Activated T-cell treated with anti-CD3 and anti-CD28 coated beads, Interleukin-2, amount 50 U/mL, for 72 hours (primary cell): ENCODE measurements around the gene MTA1. TPM values are rescaled to one million over a fixed set of nuclear protein-coding genes. Genes with fewer than 3 reads are reported as not detected.

Experiments
- ATAC-seq, 2 donors: fragments of 150-1000 bp; cut with Tn5 transposase; replicated peaks in 1 of 2; 2 replicates each; pipeline ENCODE4 v1.10.0; 2021; ENCODE audit warnings: moderate library complexity in 2 of 2, mild to moderate bottlenecking in 1 of 2
- DNase-seq, 2 donors: peaks; one replicate each; pipeline ENCODE4 v3.0.0; 2021 to 2022; ENCODE audit warnings: mixed read lengths in 1 of 2
- H3K27ac Mint-ChIP-seq: one replicate; pipeline ENCODE4 v1.8.0; 2022; ENCODE audit warnings: mild to moderate bottlenecking, moderate library complexity, mixed read lengths
- H3K27me3 Mint-ChIP-seq: one replicate; pipeline ENCODE4 v1.8.0; 2022; ENCODE audit warnings: low read depth, mixed read lengths
- H3K36me3 Mint-ChIP-seq, 2 donors: one replicate each; pipeline ENCODE4 v1.8.0; 2022; ENCODE audit warnings: mixed read lengths in 2 of 2, mild to moderate bottlenecking in 1 of 2; ENCODE audit not compliant: insufficient read depth in 2 of 2
- H3K4me1 Mint-ChIP-seq: one replicate; pipeline ENCODE4 v1.8.0; 2022; ENCODE audit warnings: low read depth, mixed read lengths
- H3K4me3 Mint-ChIP-seq, 2 donors: one replicate each; pipeline ENCODE4 v1.8.0; 2022; ENCODE audit warnings: mild to moderate bottlenecking in 2 of 2, mixed read lengths in 2 of 2, moderate library complexity in 2 of 2
- H3K9me3 Mint-ChIP-seq, 2 donors: one replicate each; pipeline ENCODE4 v1.8.0; 2022; ENCODE audit warnings: mixed read lengths in 2 of 2
- total RNA-seq, 2 donors: library from RNA; stranded (reverse); gene quantifications; one replicate each; pipeline ENCODE4 v1.2.3, GENCODE V29; 2022

MTA1 gene
- total RNA-seq, 2 donors from 2014 or later, result 125 to 140 TPM

DNA sequence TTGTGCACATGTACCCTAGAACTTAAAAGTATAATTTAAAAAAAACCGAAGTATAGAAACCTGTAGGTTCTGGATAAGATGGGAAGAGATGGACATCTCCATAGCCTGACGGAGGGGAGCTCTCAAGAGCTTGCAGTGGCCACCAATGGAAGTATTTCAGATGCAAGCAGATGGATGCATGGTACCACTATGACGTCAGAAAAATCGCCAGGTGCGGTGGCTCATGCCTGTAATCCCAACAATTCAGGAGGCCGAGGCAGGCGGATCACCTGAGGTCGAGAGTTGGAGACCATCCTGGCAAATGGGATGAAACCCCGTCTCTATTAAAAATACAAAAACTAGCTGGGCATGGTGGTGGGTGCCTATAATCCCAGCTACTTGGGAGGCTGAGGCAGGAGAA is 17.9 kb upstream of the MTA1 start:
- Mint-ChIP-seq H3K4me1 (peaks cover 20% of the 10 kb centered on the region), H3K36me3 (peaks cover 12 to 18% of the 10 kb centered on the region in 2 donors), H3K27ac (no peak overlapping the region), H3K9me3 (peaks cover 0 to 3% of the 10 kb centered on the region in 2 donors), H3K27me3 (no peaks in the 10 kb centered on the region), H3K4me3 (no peak overlapping the region)
- no peak for DNase-seq
- ATAC-seq, result no peak

DNA sequence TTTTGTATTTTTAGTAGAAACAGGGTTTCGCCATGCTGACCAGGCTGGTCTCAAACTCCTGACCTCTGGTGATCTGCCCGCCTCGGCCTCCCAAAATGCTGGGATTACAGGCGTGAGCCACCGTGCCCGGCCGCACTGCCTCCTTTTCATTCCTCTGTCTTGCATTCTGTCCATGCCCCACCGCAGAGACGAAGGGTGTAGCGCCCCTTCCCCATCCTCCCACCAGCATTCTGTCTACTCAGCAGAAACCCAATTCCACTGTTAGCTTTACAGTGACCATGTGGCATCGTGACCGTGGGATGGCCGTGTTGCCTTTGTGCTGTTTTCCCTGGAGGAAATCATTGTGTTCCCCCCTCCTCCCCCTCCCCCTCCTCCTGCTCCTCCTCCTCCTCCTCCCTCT is 11.0 kb upstream of the MTA1 start:
- H3K4me1 Mint-ChIP-seq, result peaks cover 15% of the 10 kb centered on the region
- peaks cover 19% of the 10 kb centered on the region for H3K27me3 Mint-ChIP-seq
- no peaks in the 10 kb centered on the region for H3K9me3 Mint-ChIP-seq
- no peak overlapping the region for H3K4me3 Mint-ChIP-seq
- DNase-seq, result no peak
- ATAC-seq, result no peak
- H3K36me3 Mint-ChIP-seq, result no peaks in the 10 kb centered on the region
- H3K27ac Mint-ChIP-seq, result no peak overlapping the region

DNA sequence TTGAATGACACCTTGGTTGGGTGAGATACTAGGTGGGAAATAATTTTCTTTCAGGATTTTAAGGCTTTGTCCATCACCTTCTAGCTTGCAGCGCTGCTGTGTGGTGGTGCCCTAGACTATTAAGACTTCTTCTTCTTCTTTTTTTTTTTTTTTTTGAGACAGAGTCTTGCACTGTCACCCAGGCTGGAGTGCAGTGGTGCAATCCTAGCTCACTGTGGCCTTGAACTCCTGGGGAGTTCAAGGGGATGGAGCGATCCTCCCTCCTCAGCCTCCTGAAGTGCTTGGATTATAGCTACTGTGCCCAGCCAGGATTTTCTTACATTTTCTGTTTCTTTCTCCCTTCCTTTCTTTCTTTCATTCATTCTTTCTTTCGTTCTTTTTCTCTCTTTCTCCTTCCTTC is 10.3 kb upstream of the MTA1 start:
- H3K4me3 Mint-ChIP-seq, result no peak overlapping the region
- H3K4me1 Mint-ChIP-seq, result peaks cover 10% of the 10 kb centered on the region
- H3K27ac Mint-ChIP-seq, result no peak overlapping the region
- no peaks in the 10 kb centered on the region for H3K36me3 Mint-ChIP-seq
- DNase-seq (no peak), ATAC-seq (no peak)
- peaks cover 19% of the 10 kb centered on the region for H3K27me3 Mint-ChIP-seq
- no peaks in the 10 kb centered on the region for H3K9me3 Mint-ChIP-seq

DNA sequence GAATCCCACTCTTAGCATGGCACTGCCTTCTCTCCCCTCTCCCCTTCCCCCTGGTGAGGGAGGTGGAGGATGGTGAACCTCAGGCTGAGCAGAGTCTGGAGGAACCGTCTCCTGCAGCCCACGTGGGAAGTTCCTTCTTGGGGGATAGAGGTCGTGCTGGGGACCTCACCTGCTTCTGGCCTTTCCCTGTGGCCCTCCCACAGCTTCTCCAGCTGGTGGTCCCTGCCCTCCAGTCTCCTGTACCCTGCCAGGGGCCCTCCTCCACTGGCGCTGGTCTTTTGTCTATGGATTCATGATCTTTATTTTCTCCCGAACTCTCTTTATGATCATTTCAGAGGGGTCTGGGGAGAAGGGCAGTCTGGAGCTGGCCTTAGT is 9.0 kb upstream of the MTA1 start:
- Mint-ChIP-seq H3K27ac (no peak overlapping the region), H3K4me1 (peaks cover 4% of the 10 kb centered on the region), H3K9me3 (no peaks in the 10 kb centered on the region), H3K36me3 (no peaks in the 10 kb centered on the region), H3K4me3 (peak overlapping the region; percentile 53 to 68), H3K27me3 (peaks cover 19% of the 10 kb centered on the region)
- no peak for DNase-seq
- ATAC-seq, result no peak

DNA sequence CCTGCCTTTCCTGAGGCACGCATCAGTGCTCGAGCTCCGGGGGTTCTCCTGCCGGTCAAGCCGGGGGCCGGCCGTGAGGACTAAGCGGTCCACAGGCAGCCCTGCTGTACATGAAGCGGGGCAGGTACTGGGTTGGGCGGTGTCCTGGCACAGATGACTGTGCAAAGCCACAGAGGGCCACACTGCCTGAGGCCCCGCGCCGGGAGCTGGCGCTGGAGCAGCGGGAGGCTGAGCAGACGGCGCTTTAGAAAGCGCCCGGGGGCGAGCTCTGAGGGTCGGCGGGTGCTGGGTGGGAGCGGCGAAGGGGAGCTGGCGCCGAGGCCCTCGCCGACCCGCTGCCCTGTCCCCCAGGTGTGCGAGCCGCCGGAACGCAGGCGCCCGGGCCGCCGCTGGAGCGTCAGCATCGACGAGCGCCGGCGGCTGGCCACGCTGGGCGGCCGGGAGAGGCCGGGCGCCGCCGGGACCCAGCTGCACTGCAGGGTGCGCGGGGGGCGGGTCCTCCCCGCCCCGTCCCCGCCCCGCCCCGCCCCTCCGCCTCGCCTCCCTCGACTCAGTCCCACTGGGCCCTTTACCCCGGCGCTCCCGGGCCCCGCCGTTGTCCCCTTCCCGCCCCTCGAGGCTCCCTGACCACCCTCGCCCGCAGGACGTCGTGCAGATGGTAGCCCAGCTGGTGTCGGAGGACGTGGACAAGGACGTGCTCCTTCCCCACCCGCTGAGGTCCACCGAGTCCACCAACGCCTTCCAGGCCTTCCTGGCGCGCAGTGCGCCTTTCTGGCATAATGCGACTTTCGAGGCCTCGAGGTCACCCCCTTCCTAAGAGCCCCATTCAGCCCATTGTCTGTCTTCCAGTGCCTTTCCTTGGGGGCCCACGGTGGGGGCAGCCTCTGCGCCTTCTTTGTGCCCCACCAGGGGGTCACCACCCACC is 8.3 kb upstream of the MTA1 start:
- Mint-ChIP-seq H3K4me3 (peak overlapping the region; percentile 66 to 68), H3K36me3 (no peaks in the 10 kb centered on the region), H3K4me1 (peaks cover 4% of the 10 kb centered on the region), H3K27ac (no peak overlapping the region), H3K9me3 (no peaks in the 10 kb centered on the region), H3K27me3 (peaks cover 19% of the 10 kb centered on the region)
- DNase-seq, result peak in 1 of 2 donors; percentile 30
- peak; percentile 53 to 70 for ATAC-seq

DNA sequence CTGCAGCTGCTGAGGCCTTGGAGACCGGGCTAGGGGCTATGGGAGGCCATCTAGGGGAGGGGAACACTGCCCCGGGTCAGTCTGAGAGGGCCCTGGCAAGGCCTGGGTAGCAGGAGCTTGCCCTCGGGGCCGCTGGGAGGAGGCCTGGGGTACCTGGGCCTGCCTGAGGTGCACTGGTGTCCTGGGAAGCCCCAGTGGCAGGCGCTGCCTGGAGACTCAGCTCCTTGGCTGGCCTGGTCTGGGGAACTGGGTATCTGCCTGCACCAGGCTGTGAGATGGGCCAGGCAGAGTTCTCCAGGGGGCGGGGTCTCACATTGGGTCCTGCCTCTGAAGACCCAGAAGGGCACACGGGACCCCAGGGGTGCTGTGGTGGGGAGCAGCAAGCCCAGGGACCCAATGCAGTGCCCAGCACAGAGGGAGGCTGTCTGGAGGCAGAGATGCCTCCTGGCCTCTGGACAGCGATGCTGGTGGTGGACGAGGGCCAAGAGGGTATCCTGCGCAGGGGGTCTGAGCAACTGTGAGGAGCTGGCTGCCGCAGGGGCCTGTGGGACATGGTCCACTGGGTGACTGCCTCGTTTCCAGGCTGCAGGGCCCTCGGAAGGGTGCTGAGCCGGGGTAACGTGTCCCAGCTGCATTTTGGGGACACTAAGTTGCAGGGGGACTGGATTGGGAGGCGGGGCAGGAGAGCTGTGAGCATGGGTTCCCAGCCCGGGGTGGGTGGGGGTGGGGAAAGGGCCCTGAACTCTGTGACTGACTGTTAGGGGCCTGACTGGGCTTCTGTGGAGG is 7.4 kb upstream of the MTA1 start:
- H3K4me3 Mint-ChIP-seq, result peak overlapping the region; percentile 53 to 66
- DNase-seq, result no peak
- peaks cover 4% of the 10 kb centered on the region for H3K4me1 Mint-ChIP-seq
- ATAC-seq, result no peak
- H3K27ac Mint-ChIP-seq, result no peak overlapping the region
- H3K27me3 Mint-ChIP-seq, result peaks cover 19% of the 10 kb centered on the region
- no peaks in the 10 kb centered on the region for H3K9me3 Mint-ChIP-seq
- no peaks in the 10 kb centered on the region for H3K36me3 Mint-ChIP-seq

DNA sequence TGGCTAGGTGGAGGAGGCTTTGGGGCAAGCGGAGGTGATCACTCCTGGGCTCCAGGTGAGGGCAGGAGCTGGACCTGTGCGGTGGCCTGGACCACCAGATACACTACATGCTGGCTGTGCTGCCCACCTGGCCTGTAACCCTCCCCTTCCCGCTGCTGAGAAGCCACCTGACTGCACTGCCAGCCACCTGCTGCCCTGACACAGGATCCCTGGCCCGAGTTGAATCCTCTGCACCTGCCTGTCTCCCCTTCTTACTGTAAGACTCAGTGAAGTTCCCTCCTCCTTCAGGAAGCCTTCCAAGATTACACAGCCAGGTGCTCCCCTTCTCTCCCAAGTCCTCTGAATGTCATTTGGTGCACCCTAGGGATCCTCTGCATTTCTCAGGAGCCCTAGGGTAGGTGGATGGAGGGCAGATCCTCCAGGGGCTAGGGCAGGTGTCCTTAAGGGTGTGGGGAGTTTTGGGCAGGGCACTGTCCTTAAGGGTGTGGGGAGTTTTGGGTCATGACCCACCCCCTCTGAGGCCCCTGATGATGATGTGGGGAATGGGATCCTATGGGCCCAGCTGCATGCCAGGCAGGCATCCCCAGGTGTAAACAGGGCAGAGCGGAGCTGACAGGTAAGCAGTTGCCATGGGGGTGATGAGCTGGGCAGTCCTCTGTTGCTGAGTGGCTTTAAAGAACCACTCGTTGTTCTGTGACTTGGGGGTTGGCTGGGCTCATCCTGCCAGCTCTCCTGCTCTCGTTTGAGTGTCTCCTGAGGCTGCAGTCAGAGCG is 6.7 kb upstream of the MTA1 start:
- no peak for DNase-seq
- H3K4me1 Mint-ChIP-seq, result peaks cover 6% of the 10 kb centered on the region
- peaks cover 19% of the 10 kb centered on the region for H3K27me3 Mint-ChIP-seq
- ATAC-seq, result no peak
- H3K9me3 Mint-ChIP-seq, result no peaks in the 10 kb centered on the region
- peak overlapping the region; percentile 5 to 14 for H3K4me3 Mint-ChIP-seq
- peaks cover 0 to 3% of the 10 kb centered on the region in 2 donors for H3K36me3 Mint-ChIP-seq
- no peak overlapping the region for H3K27ac Mint-ChIP-seq

DNA sequence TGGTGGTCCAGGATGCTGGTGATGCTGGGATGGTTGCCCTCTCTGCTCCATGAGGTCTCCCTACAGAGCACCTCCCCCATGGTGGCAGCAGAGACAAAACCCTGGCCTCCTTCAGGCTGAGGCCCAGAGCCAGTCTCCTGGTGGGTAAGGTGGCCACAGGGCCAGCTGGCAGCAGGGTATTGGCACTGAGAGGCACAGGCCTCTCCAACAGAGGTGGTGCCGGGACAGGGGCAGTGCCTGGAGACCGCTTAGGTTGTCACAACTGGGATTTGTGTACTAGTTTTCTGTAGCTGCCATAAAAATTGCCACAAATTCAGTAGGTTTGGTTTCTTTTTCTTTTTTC is 6.1 kb upstream of the MTA1 start:
- Mint-ChIP-seq H3K9me3 (no peaks in the 10 kb centered on the region), H3K36me3 (peaks cover 0 to 3% of the 10 kb centered on the region in 2 donors), H3K27me3 (peaks cover 19% of the 10 kb centered on the region), H3K4me3 (no peak overlapping the region), H3K4me1 (peaks cover 11% of the 10 kb centered on the region), H3K27ac (no peak overlapping the region)
- ATAC-seq (no peak), DNase-seq (no peak)

DNA sequence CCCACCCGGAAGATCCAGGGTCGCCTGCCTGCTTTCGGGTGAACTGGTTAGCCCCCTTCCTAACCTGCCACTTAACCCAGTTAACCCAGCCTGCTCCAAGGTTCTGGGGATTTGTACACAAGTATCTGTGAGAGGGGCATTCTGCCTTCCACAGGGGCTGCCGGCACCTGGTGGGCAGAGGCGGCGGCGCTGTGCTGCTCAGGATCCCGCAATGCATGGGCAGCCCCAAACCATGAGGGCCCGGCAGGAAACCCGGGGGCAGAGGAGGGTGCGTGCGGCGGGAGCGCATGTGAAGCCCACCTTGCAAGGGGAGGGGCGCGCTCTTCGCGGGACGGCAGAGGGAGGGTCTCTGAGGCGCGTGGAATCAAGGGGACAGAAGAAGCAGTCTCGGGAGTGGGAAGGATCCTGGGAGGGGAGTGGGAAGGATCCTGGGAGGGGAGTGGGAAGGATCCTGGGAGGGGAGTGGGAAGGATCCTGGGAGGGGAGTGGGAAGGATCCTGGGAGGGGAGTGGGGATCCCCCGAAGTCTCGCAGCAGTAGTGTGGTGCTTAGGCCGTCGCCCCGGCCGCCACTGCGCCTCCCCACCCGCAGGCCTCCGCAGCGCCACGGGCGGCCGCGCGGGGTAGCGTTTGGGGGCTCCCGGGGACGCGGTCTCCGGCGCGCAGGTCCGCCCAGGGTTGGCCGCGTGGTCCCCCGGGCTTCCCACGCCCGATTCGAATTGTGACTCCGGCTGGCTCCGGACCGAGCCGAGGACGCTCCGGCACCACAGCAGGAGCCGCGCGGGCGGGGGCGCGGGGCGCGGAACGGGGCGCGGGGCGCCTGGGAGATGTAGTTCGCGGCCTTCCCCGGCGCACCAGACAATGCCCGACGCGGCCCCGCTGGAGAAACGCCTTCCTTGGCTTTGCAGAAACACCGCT is 4.9 kb upstream of the MTA1 start:
- no peaks in the 10 kb centered on the region for H3K9me3 Mint-ChIP-seq
- H3K27me3 Mint-ChIP-seq, result peaks cover 19% of the 10 kb centered on the region
- ATAC-seq, result peak; percentile 80 to 85
- H3K27ac Mint-ChIP-seq, result no peak overlapping the region
- peak; percentile 78 to 79 for DNase-seq
- peaks cover 17% of the 10 kb centered on the region for H3K4me1 Mint-ChIP-seq
- H3K36me3 Mint-ChIP-seq, result peaks cover 0 to 3% of the 10 kb centered on the region in 2 donors
- peak overlapping the region; percentile 79 to 82 for H3K4me3 Mint-ChIP-seq

DNA sequence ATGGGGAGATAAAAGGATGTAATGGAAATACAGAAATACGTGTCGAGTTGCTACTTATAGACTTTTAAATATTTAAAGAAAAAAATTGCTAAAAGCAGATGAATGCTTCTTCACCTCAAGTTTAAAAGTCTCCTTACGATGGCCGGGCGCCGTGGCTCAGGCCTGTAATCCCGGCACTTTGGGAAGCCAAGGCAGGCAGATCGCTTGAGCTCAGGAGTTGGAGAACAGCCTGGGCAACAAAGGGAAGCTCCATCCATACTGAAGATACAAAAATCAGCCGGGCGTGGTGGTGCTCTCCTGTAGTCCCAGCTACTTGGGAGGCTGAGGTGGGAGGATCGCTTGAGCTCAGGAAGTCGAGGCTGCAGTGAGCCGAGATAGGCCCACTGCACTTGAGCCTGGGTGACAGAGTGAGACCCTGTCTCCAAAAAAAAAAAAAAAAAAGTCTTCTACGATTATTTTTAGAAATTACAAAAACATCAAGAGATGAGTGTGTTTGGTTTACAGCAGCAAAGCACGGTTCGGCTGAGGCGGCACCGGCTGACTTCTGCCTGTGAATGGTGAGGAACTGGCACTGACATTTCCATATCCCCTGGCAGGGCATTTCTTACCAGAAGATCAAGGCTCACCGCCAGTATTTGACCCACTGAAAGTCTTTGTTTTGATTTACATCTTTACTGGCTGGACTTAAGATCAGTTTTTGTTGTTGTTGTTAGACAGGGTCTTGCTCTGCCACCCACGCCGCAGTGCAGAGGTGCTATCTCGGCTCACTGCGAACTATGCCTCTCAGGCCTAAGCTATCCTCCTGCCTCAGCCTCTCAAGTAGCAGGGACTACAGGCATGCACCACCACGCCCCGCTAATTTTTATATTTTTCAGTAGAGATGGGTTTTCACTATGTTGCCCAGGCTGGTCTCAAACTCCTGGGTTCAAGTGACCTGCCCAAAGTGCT is 3.9 kb upstream of the MTA1 start:
- no peak for ATAC-seq
- DNase-seq, result no peak
- Mint-ChIP-seq H3K9me3 (no peaks in the 10 kb centered on the region), H3K36me3 (peaks cover under 1 to 4% of the 10 kb centered on the region in 2 donors), H3K27me3 (peaks cover 10% of the 10 kb centered on the region), H3K4me1 (peaks cover 19% of the 10 kb centered on the region), H3K27ac (no peak overlapping the region), H3K4me3 (peak overlapping the region; percentile 79 to 82)

DNA sequence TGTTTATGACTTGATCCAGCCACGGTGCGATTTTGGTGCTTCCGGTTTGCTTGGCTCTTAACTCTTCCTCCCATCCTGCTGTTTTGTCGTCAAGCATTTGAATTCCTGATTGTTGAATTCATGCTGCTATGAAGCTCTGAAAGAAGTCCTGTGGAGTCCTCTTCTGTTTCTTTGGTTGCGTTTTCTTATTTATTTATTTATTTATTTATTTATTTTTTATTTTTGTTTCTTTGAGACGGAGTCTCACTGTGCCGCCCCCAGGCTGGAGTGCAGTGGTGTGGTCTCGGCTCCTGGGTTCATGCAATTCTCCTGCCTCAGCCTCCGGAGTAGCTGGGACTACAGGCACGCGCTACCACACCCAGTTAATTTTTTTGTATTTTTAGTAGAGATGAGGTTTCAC is 3.0 kb upstream of the MTA1 start:
- H3K4me3 Mint-ChIP-seq, result no peak overlapping the region

More for the DNA sequence above, 3.0 kb upstream of the MTA1 start:
- Mint-ChIP-seq H3K4me1 (peaks cover 21% of the 10 kb centered on the region), H3K9me3 (no peaks in the 10 kb centered on the region), H3K27ac (no peak overlapping the region), H3K36me3 (peaks cover 3 to 5% of the 10 kb centered on the region in 2 donors), H3K27me3 (peaks cover 7% of the 10 kb centered on the region)
- DNase-seq (no peak), ATAC-seq (no peak)
